Left colon (tissue), 2 donors: ENCODE data around the gene ZNF330. TPM values are rescaled to one million over a fixed set of nuclear protein-coding genes. Genes with fewer than 3 reads are reported as not detected.

Experiments
- total RNA-seq, 2 donors: library from RNA; stranded (reverse); fragmentation: NEBNext Ultra II Directional; extraction: Animal tissue kit (Norgen Biotek cat#: 25700); gene quantifications; one replicate each; pipeline ENCODE4 v1.2.1, GENCODE V29; 2021
- donor health status: DM: no; HTN: no; CAD: no.
- donor health status: DM: yes; HTN: yes; CAD: no.

The ZNF330 gene
- total RNA-seq, 2 donors from 2014 or later, result 21.9 to 30.7 TPM

Other genes with a start within 250 kb of the ZNF330 start
- gene RNF150, start 87.4 kb upstream of the ZNF330 start, total RNA-seq, result 1 to 10 TPM in 1 of 2 donors, under 1 TPM in 1; 0.70 to 9.9 TPM